Stimulated activated CD4-positive, alpha-beta T cell treated with anti-CD3 and anti-CD28 coated beads, Interleukin-15, amount 100 ng/mL, for 48 hours (primary cell): ENCODE results near the gene RTTN.

Experiments used
- DNase-seq, 2 donors: peaks; one replicate each; pipeline ENCODE4 v3.0.0-alpha.2; 2020; ENCODE audit warnings: low read depth in 2 of 2

RTTN gene

DNA sequence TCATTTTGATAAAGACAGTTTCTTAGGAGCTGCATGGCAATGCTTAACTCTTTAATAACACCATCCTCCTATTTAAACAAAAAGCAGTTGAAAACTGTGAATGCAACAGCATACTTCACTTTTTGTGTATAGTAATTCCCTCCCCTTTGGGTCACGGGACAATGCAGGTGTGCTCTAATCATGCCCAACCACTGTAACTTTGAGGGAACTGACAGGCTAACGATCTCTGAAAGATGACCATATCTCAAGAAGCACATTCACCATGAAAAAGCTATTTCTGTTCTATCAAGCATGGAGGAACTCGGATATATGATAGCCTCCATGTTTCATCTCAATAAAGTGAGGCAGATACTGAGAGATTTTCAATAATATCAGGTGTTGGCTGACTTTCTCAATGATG lies 176.8 kb downstream of the RTTN start:
- no peak for DNase-seq

- DNase-seq = no peak
Observed at GRCh38 chr18:70028084-70028483, 177.4 kb downstream of the RTTN start.

- no peak for DNase-seq
Observed at GRCh38 chr18:70025580-70025979, 179.9 kb downstream of the RTTN start.

DNA sequence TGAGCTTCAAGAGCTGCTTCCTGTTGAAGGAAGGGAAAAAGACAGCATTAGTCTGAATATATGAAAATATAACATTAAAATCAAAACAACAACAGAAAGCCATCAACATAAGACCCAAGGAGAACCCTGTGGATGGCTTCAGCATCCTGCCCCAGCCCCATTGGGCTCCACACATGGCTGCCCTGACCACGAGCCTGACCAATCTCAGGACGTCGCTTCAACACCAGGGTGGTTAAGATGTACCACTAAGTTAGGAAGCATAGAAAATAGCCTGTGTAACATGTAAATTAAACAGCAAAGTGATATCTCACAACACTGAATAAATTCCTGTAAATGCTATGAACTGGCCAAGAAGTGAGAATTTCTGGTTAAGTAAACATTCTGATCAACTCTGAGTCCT lies 180.7 kb downstream of the RTTN start:
- DNase-seq = no peak

DNA sequence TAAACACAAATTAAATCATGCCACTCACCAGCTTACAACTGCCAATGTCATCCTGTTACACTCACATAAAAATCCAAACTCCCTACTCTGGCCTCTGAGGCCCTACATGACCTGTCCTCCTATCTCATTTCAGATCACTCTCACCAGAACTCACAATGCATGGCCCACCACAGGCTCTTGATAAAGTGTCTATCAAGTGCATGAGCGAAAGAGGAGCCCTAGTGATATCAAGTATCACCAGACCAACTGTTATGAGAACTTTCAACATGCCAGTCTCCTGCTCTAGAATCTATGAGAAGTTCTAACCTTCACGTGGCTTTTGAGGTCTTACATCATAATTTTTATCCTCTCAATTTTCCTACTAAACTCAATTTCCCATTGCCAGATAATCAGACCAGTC lies 181.4 kb downstream of the RTTN start:
- no peak for DNase-seq

DNA sequence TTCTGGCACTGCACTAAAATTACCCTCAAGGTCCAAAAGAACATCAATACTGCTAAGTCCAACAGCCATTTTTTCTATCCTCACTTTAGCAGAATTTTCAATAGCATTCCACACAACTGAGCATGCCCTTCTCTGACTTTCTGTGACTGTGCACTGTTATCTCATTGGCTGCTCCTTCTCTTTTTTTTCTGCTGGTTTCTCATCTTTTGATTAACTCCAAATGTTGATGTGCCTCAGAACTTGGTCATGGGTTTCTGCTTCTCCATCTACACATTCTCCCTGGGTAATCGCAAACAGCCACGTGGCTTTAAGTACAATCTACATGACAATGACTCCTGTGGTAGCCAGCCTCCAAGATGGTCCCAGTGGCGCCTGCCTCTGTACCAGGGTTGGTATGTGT lies 182.9 kb downstream of the RTTN start:
- DNase-seq = no peak

DNA sequence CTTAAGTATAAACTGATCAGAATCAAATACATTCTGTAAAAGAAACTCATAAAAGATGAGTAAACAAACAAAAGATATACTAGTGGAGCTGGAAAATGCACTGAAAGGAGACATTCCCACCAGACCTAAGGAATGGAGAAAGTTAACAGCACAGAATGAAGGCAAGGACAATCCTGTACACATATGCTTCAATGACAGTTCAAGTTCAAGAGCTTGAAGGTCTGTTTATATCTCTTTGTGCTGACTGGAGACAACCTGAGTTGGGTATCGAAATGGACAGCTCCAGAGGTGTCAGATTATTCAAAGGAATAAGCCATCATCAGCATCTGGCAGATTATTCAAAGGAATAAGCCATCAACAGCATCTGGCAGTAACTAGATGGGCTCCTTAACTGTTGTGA lies 184.0 kb downstream of the RTTN start:
- no peak for DNase-seq

GRCh38 chr18:70021043-70021442 lies 184.4 kb downstream of the RTTN start:
- DNase-seq = no peak

DNA sequence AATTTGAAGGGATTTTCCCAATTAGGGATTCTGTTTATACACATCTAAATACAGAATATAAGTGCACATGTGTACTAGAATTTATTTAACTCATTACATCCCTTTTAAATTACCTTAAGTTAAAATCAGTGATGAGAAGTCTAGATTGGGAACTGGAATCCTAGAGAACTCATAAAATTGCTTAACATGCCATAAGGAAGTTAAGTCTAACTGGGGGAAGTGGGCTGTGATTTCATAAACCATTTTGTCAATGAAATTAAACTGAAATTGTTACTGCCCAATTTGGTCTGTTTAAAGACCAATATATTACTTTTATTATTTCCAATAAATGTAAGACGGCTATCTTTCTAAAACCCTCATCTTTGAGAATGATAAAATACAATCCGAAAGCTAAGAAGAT lies 185.5 kb downstream of the RTTN start:
- DNase-seq = no peak

DNA sequence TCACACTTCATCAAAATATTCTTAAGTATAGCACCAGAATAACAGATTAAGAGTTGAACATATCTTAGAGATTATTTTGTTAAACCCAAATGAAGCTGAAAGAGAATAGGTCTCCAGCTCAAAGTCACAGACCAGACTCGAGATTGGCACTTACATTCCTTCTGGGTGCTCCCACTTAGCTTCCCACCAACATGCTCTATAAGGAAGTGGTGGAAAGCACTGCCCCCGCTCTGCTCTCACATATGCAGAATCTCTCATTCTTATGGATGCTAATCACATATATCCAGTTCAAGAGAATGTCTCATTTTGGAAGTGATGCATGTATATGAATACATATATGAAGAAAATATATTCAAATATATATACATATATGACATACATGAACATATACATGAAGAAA lies 186.4 kb downstream of the RTTN start:
- no peak for DNase-seq

- no peak for DNase-seq
Observed at GRCh38 chr18:70015127-70015526, 190.4 kb downstream of the RTTN start.

DNA sequence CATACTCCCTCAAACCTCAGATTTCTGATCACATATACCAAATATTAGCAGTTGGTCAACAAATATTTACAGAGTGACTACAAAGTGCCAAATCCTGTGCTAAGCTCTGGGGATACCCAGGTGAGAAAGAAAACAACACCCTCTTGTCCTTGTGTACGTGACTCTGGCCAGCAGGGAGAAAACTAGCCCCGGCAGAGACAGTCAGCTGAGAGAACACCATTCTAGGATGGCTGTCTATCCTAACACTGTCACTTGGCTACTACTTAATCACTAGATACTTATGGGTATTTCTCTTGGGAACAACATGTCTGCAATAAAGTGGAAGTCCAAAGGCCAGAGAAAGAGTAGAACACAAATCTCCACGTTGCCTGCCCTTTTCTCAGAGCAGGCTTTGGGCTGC lies 199.9 kb downstream of the RTTN start:
- DNase-seq = no peak

GRCh38 chr18:70004696-70005095 lies 200.8 kb downstream of the RTTN start:
- no peak for DNase-seq

DNA sequence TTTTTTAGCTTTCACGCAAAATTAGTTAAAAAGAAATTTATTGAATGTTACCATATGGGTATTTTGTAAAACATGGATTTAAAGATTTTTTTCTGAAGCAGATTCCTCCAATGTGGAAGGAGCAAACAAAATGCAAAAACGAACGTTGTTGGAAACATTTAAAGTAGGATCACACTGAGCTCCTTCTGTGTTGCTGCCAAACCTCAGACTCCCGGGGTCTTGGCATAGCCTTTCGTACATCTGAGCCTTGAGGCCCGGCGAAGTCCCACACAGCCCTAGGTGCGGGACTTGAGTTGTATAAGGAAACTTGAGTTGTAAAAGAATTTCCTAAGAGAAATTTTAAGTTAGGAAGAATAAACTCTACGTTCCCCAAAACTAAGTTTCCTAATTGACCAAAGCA lies 205.8 kb downstream of the RTTN start:
- DNase-seq = no peak

GRCh38 chr18:69998523-69998987 lies 206.9 kb downstream of the RTTN start:
- DNase-seq = no peak

DNA sequence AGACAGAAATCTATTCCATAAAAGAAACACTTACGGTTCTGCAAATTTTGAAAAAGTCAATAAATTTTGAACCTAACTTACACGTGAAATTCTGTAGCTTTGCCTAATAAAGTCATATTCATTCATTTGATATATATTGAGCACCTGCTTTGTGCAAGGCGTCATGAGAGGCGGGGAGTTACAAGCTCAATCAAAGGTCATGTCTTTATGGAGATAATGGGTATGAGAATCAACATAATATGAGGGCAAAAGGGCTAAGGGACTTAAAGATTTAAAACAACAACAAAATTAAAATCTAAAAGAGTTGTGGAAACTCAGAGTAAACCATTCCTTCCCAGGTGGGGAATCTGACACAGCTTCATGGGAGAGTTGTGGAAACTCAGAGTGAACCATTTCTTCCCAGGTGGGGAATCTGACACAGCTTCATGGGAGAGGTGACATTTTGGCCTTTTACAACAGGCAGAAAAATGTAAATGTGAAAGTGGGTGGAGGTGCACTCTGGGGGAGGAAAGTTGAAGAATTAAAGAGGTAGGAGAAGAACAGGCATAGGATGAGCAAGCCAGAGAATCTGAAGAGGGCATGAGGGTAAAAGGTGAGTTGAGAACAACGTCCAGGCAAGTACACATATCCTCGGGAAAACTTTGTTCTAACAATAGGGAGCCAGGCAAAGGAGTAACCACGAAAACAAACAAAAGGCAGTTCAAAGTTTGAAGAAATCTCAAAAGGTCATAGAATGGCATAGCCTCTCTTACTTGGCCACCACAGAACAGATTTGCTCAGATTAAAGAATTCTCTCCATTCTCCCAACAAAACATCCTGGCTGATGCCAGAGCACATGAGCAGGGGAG lies 208.3 kb downstream of the RTTN start:
- DNase-seq = no peak

DNA sequence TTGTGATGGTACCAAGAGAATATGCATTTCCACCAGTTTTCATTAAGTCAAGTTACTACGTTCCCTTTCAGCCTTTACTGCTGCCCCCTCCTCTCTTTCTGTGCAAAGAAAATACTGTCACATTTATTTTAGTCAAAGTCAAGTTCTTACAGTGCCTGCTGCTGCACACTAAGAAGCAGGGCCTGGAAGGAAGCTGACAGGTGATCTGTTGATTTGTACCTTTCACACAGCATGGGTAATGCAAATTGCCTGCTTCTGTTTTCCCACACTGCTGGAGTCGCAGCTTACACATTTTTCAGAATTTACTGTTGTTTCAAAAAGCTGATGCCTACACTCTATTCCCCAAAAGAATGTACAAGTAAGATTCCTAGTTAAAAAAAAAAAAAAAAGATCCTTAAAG lies 209.1 kb downstream of the RTTN start:
- no peak for DNase-seq

DNA sequence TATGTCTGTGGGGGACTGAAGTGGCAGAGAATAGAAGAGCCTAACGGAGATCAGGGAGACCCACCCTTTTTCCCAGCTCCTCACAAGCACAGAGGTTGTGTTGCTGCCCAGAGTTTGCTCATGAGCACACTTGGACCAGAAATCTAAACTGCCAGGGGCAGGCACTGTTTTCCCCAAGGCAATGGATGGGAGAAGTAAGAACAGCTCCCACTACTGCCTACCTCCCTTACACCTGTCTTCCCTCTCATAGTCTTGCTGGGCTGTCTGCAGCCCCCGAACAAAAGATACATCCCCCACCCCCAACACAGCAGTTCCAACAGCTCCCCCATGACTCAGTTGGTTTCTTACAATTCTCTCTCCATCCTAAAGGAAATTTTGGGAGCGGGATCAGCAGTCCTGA lies 209.7 kb downstream of the RTTN start:
- no peak for DNase-seq

DNA sequence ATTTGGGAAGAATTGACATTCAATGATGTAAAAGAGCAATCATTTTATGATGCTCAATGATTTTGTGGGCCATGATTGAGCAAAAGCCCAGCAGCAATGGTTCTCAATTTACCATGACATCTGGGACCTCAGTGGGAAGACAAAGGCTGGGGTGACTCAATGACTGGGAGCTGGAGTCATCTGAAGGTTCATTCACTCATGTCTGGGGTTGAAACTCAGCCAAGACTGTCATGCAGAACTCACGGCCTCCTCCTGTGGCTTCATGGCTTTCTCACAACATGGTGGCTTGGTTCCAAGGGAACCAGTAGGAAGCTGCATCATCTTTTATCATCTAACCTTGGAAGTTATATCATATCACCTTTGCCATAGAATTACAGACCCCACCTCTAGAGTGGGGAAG lies 212.7 kb downstream of the RTTN start:
- no peak for DNase-seq

DNA sequence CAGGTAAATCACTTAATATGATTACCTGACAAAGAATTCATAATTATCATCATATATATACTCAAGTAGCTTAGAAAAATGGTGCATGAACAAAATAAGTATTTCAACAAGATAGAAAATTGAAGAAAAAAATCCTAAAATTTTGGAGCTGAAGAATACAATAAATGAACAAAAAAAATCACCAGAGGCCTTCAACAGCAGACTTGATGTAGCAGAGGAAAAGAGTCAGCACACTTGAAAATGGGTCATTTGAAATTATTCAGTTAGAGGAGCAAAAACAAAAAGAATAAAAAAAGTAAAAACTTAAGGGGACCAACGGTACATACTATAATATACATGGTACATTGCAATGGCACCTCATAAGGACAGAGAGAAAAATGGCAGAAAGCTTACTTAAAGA lies 217.6 kb downstream of the RTTN start:
- DNase-seq = no peak

DNA sequence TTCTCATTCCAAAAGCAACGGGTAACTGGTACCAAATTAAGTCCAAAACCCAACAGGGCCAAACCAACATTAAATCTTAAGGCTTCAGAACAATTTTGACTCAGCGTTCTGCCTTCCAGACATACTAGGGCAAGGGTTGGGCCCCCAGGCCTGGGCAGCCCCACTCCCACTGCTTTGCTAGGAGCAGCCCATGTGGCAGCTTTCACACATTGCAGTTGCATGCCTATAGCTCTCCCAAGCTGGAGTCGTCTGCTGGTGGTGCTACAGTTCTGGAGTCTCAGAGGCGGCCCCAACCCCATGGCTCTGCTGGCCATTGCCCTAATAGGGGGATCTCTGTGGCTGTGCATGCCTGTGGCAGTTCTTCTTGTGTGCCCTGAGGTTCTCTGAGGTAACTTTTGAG lies 220.2 kb downstream of the RTTN start:
- DNase-seq = no peak

DNA sequence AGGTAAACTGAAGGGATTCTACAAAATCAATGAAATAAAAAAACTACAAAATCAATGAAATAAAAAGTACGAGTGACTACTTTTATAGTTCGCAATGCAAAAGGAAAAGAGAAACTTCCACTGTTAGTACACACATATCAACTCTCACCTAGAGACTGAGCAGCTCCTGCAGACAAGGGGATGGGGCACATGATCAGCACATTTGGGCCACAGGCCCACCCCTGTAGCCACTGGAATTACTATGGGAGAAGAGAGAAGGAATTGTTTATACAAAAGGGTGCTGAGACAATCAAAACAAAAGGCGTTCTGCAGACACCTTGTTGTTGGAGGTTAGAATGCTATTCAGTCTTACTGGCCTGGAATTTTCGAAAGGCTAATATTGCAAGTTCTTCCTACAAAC lies 223.1 kb downstream of the RTTN start:
- no peak for DNase-seq

GRCh38 chr18:69981948-69982347 lies 223.5 kb downstream of the RTTN start:
- no peak for DNase-seq
